CD4-positive, alpha-beta T cell (primary cell): ENCODE data around the gene SLC22A8. TPM values are rescaled to one million over a fixed set of nuclear protein-coding genes. Genes with fewer than 3 reads are reported as not detected.

ENCODE experiments used
- ATAC-seq: fragments of 200-7000 bp; cut with Tn5 transposase; one replicate; pipeline ENCODE4 v1.10.0; 2022; ENCODE audit warnings: mild to moderate bottlenecking; ENCODE audit not compliant: poor library complexity
- CTCF ChIA-PET: fragments of 350-600 bp; sonication (Branson Sonifier 250); formaldehyde crosslinking; loops from one replicate; lab custom pipeline; 2021; ENCODE audit warnings: antibody characterized with exemption, inconsistent platforms; lab: Charles Lee
- POLR2A ChIA-PET: fragments of 350-600 bp; sonication (Branson Sonifier 250); formaldehyde crosslinking; loops from one replicate; lab custom pipeline; 2021; ENCODE audit warnings: antibody characterized with exemption, inconsistent platforms; lab: Charles Lee
- DNase-seq, 14 experiments: peaks; one replicate each; pipeline ENCODE4 v3.0.0-alpha.2; 2013 to 2020; ENCODE audit warnings: mixed read lengths in 2 of 14
- H3K27ac ChIP-seq, 2 donors: one replicate each; pipeline versions ENCODE4 v1.5.1 to v1.7.0; 2013; ENCODE audit warnings: low read length in 2 of 2, low read depth in 1 of 2, mild to moderate bottlenecking in 1 of 2
- H3K27me3 ChIP-seq, 2 experiments: 1 replicate in 1 of 2; 2 replicates in 1 of 2; pipeline versions ENCODE4 v1.6.1 to v1.7.0; 2013; ENCODE audit warnings: low read length in 2 of 2, control low read depth in 1 of 2, mild to moderate bottlenecking in 1 of 2, moderate library complexity in 1 of 2; ENCODE audit not compliant: insufficient read depth in 2 of 2, control insufficient read depth in 1 of 2
- H3K36me3 ChIP-seq: one replicate; pipeline ENCODE4 v1.6.1; 2013; ENCODE audit warnings: low read length, control low read depth; ENCODE audit not compliant: insufficient read depth
- H3K4me1 ChIP-seq: one replicate; pipeline ENCODE4 v1.6.1; 2013; ENCODE audit warnings: low read length, control low read depth; ENCODE audit not compliant: insufficient read depth
- H3K4me3 ChIP-seq: one replicate; pipeline ENCODE4 v1.5.1; 2013; ENCODE audit warnings: mild to moderate bottlenecking, low read length, moderate library complexity
- H3K9me3 ChIP-seq, 2 experiments: 1 replicate in 1 of 2; 2 replicates in 1 of 2; pipeline versions ENCODE4 v1.6.1 to v1.7.0; 2013; ENCODE audit warnings: low read length in 2 of 2, mild to moderate bottlenecking in 2 of 2, control low read depth in 1 of 2, moderate library complexity in 1 of 2; ENCODE audit not compliant: control insufficient read depth in 1 of 2, insufficient read depth in 1 of 2
- H3K27ac Mint-ChIP-seq: one replicate; pipeline ENCODE4 v1.8.0; 2020; ENCODE audit warnings: mixed read lengths
- H3K27me3 Mint-ChIP-seq: one replicate; pipeline ENCODE4 v1.8.0; 2021; ENCODE audit warnings: mixed read lengths
- H3K36me3 Mint-ChIP-seq: one replicate; pipeline ENCODE4 v1.8.0; 2021; ENCODE audit warnings: low read depth, mixed read lengths
- H3K4me1 Mint-ChIP-seq: one replicate; pipeline ENCODE4 v1.8.0; 2021; ENCODE audit warnings: low read depth, mixed read lengths
- H3K4me3 Mint-ChIP-seq: one replicate; pipeline ENCODE4 v1.8.0; 2020; ENCODE audit warnings: mild to moderate bottlenecking, mixed read lengths
- H3K9me3 Mint-ChIP-seq: one replicate; pipeline ENCODE4 v1.8.0; 2020; ENCODE audit warnings: mixed read lengths
- intact Hi-C, 2 experiments: fragments of 100-400 bp; cut with DNase I in 1 of 2; cut with micrococcal nuclease in 1 of 2; formaldehyde crosslinking; loops; one replicate each; pipeline versions ENCODE4 v1.15.1 to v1.9.0; 2023 to 2025; cut with DNase I, micrococcal nuclease
- total RNA-seq, 174 experiments: library from RNA in 2 of 174; stranded (reverse) in 2 of 174; gene quantifications; one replicate each; pipeline ENCODE4 v1.2.3 and lab custom pipeline; 2021 to 2026
- TF ChIP-seq, protein P1 (sequence below): fragments of 200-600 bp; IDR thresholded peaks from one replicate; pipeline ENCODE4 v1.8.0; 2022; ENCODE audit warnings: antibody characterized with exemption, mild to moderate bottlenecking

The SLC22A8 gene
- total RNA-seq, 2 experiments from 2014 or later, result not detected

DNA sequence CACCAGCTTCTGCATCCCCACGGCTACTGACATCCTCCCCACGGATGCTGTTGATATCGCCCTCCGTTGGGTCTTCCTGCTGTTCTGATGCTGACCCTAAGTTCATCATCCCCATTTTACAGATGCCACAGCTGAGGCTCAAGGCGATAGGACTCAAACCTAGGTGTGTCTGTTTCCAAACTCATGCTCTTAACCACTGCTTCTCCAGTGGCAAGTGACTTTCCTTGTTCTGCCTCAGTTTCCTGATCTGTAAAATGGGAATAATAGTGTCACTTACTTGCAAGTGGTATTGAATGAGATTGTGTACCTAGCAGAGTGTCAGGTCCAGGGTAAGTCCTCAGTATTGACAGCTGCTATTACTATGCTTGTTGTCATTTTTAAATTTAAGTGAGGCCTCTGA lies 16.5 kb downstream of the SLC22A8 start:
- H3K27me3 ChIP-seq, result peaks cover 0 to 5% of the 10 kb centered on the region in 2 experiments
- ChIA-PET POLR2A (no interaction called here), CTCF (no interaction called here)
- H3K9me3 ChIP-seq, result no peaks in the 10 kb centered on the region
- Mint-ChIP-seq H3K27ac (no peak overlapping the region), H3K9me3 (no peaks in the 10 kb centered on the region), H3K27me3 (peaks cover 22% of the 10 kb centered on the region), H3K4me1 (no peaks in the 10 kb centered on the region), H3K36me3 (no peaks in the 10 kb centered on the region), H3K4me3 (no peak overlapping the region)
- no peak overlapping the region for H3K4me3 ChIP-seq
- ATAC-seq (no peak), DNase-seq (no peak)
- intact Hi-C loops, result no loop called here
- TF ChIP-seq, protein P1, sequence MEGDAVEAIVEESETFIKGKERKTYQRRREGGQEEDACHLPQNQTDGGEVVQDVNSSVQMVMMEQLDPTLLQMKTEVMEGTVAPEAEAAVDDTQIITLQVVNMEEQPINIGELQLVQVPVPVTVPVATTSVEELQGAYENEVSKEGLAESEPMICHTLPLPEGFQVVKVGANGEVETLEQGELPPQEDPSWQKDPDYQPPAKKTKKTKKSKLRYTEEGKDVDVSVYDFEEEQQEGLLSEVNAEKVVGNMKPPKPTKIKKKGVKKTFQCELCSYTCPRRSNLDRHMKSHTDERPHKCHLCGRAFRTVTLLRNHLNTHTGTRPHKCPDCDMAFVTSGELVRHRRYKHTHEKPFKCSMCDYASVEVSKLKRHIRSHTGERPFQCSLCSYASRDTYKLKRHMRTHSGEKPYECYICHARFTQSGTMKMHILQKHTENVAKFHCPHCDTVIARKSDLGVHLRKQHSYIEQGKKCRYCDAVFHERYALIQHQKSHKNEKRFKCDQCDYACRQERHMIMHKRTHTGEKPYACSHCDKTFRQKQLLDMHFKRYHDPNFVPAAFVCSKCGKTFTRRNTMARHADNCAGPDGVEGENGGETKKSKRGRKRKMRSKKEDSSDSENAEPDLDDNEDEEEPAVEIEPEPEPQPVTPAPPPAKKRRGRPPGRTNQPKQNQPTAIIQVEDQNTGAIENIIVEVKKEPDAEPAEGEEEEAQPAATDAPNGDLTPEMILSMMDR, result no peak
- no peaks in the 10 kb centered on the region for H3K36me3 ChIP-seq
- no peaks in the 10 kb centered on the region for H3K4me1 ChIP-seq
- H3K27ac ChIP-seq, result no peak overlapping the region

DNA sequence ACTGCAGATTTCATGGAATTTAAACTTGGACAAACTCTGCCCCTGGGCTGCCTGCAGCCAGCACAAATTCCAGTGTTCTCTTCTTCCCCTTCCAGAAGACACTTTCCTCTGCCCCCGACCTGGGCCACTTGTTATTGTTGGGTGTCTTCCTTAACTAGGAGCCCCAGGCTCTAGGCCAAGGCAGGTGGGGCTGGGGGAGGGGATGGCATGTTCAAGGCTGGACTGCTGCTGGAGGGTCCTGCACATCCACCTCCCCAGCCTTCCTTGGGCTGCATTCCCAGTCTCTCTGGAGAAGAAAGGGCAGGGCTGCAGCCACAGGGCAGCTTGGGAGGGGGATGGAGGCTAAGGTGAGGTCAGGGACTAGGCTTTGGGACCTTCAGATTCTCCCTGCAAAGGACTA lies 19.4 kb downstream of the SLC22A8 start:
- Histone ChIP-seq H3K4me3 (no peak overlapping the region), H3K4me1 (no peaks in the 10 kb centered on the region), H3K9me3 (no peaks in the 10 kb centered on the region), H3K36me3 (no peaks in the 10 kb centered on the region), H3K27ac (no peak overlapping the region), H3K27me3 (peaks cover 0 to 5% of the 10 kb centered on the region in 2 experiments)
- intact Hi-C loops, result no loop called here
- no peak overlapping the region for H3K27ac Mint-ChIP-seq
- H3K36me3 Mint-ChIP-seq, result no peaks in the 10 kb centered on the region
- ATAC-seq (no peak), DNase-seq (no peak)
- no peaks in the 10 kb centered on the region for H3K4me1 Mint-ChIP-seq
- H3K4me3 Mint-ChIP-seq, result no peak overlapping the region
- POLR2A ChIA-PET, result no interaction called here
- TF ChIP-seq, protein P1, result no peak
- H3K9me3 Mint-ChIP-seq, result no peaks in the 10 kb centered on the region
- peaks cover 35% of the 10 kb centered on the region for H3K27me3 Mint-ChIP-seq
- CTCF ChIA-PET, result no interaction called here

DNA sequence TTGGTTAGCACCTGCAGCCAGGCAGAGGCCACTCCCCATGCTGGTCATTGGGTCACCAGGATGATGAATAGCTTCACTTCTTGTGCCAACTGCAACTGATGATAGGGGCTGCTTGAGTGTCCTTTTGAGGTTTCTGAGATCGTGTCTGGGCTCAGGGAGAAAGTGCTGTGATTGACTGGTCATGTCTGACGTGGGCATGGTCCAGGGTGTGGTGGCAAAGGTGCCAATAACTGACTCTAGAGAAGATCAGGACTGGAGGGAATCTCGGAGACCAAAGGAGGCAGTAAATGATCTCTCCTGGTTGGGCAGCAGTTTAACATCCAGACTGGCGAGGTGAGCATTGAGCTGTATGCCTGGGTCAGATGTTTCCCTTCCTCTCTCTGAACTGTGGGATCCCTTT lies 20.9 kb downstream of the SLC22A8 start:
- H3K9me3 ChIP-seq, result no peaks in the 10 kb centered on the region
- intact Hi-C loops, result no loop called here
- Mint-ChIP-seq H3K36me3 (no peaks in the 10 kb centered on the region), H3K27ac (no peak overlapping the region), H3K9me3 (no peaks in the 10 kb centered on the region), H3K27me3 (peaks cover 41% of the 10 kb centered on the region), H3K4me3 (no peak overlapping the region), H3K4me1 (no peaks in the 10 kb centered on the region)
- no peaks in the 10 kb centered on the region for H3K4me1 ChIP-seq
- no peak for ATAC-seq
- H3K4me3 ChIP-seq, result no peak overlapping the region
- H3K27me3 ChIP-seq, result peaks cover 0 to 5% of the 10 kb centered on the region in 2 experiments
- CTCF ChIA-PET, result interaction anchor here (1.1 kb wide), 1 partner anchor 12 kb away, joined by 3 read pairs; no protein-coding TSS in a partner anchor
- TF ChIP-seq, protein P1, result no peak
- DNase-seq, result no peak
- no peak overlapping the region for H3K27ac ChIP-seq
- H3K36me3 ChIP-seq, result no peaks in the 10 kb centered on the region
- POLR2A ChIA-PET, result no interaction called here
